IPS-20b (cell line): Measurements from ENCODE around the gene DCC.

Source experiments
- H3K27ac ChIP-seq: one replicate; pipeline ENCODE4 v1.5.1; 2013; ENCODE audit warnings: low read length
- H3K27me3 ChIP-seq: 2 replicates; pipeline ENCODE4 v1.6.1; 2013; ENCODE audit warnings: mild to moderate bottlenecking, low read length, inconsistent platforms; ENCODE audit not compliant: insufficient read depth
- H3K36me3 ChIP-seq: 2 replicates; pipeline ENCODE4 v1.6.1; 2013; ENCODE audit warnings: low read depth, mild to moderate bottlenecking, inconsistent platforms, low read length, moderate library complexity; ENCODE audit not compliant: insufficient read depth
- H3K4me1 ChIP-seq: 2 replicates; pipeline ENCODE4 v1.6.1; 2013; ENCODE audit warnings: mild to moderate bottlenecking, control low read depth, inconsistent platforms, low read length, moderate library complexity; ENCODE audit not compliant: insufficient read depth
- H3K4me3 ChIP-seq: 2 replicates; pipeline ENCODE4 v1.5.1; 2013; ENCODE audit warnings: mild to moderate bottlenecking, low read length, inconsistent platforms
- H3K9ac ChIP-seq: 2 replicates; pipeline ENCODE4 v1.6.1; 2013; ENCODE audit warnings: low read depth, mild to moderate bottlenecking, inconsistent platforms, low read length, moderate library complexity
- H3K9me3 ChIP-seq: 2 replicates; pipeline ENCODE4 v1.6.1; 2013; ENCODE audit warnings: mild to moderate bottlenecking, low read depth, low read length, inconsistent platforms; ENCODE audit not compliant: insufficient read depth

DCC gene

GRCh38 chr18:52948868-52949444, 609.0 kb downstream of the DCC start:
- H3K4me3 ChIP-seq, result no peak overlapping the region
- H3K9ac ChIP-seq, result no peak overlapping the region
- H3K4me1 ChIP-seq, result no peaks in the 10 kb centered on the region
- no peaks in the 10 kb centered on the region for H3K36me3 ChIP-seq
- H3K9me3 ChIP-seq, result no peaks in the 10 kb centered on the region
- H3K27ac ChIP-seq, result no peak overlapping the region
- H3K27me3 ChIP-seq, result no peaks in the 10 kb centered on the region

- H3K9ac ChIP-seq, result no peak overlapping the region
- H3K36me3 ChIP-seq, result no peaks in the 10 kb centered on the region
- H3K9me3 ChIP-seq, result no peaks in the 10 kb centered on the region
- no peaks in the 10 kb centered on the region for H3K4me1 ChIP-seq
- no peak overlapping the region for H3K27ac ChIP-seq
- H3K4me3 ChIP-seq, result no peak overlapping the region
- no peaks in the 10 kb centered on the region for H3K27me3 ChIP-seq
Observed at GRCh38 chr18:52950155-52950554, 610.2 kb downstream of the DCC start.

- no peaks in the 10 kb centered on the region for H3K9me3 ChIP-seq
- H3K27ac ChIP-seq, result no peak overlapping the region
- H3K27me3 ChIP-seq, result no peaks in the 10 kb centered on the region
- no peak overlapping the region for H3K9ac ChIP-seq
- H3K4me3 ChIP-seq, result no peak overlapping the region
- H3K4me1 ChIP-seq, result no peaks in the 10 kb centered on the region
- no peaks in the 10 kb centered on the region for H3K36me3 ChIP-seq
Observed at GRCh38 chr18:52953387-52953786, 613.4 kb downstream of the DCC start.

- H3K4me3 ChIP-seq, result no peak overlapping the region
- H3K9me3 ChIP-seq, result no peaks in the 10 kb centered on the region
- H3K36me3 ChIP-seq, result no peaks in the 10 kb centered on the region
- no peaks in the 10 kb centered on the region for H3K27me3 ChIP-seq
- no peak overlapping the region for H3K9ac ChIP-seq
- no peak overlapping the region for H3K27ac ChIP-seq
- no peaks in the 10 kb centered on the region for H3K4me1 ChIP-seq
Observed at GRCh38 chr18:52963481-52963880, 623.5 kb downstream of the DCC start.

- Histone ChIP-seq H3K27ac (no peak overlapping the region), H3K9me3 (no peaks in the 10 kb centered on the region), H3K9ac (no peak overlapping the region), H3K36me3 (no peaks in the 10 kb centered on the region), H3K4me1 (no peaks in the 10 kb centered on the region), H3K27me3 (no peaks in the 10 kb centered on the region), H3K4me3 (no peak overlapping the region)
Observed at GRCh38 chr18:52970686-52971085, 630.7 kb downstream of the DCC start.

- H3K27ac ChIP-seq, result no peak overlapping the region
- H3K36me3 ChIP-seq, result no peaks in the 10 kb centered on the region
- no peak overlapping the region for H3K9ac ChIP-seq
- H3K27me3 ChIP-seq, result no peaks in the 10 kb centered on the region
- no peaks in the 10 kb centered on the region for H3K9me3 ChIP-seq
- no peaks in the 10 kb centered on the region for H3K4me1 ChIP-seq
- H3K4me3 ChIP-seq, result no peak overlapping the region
Observed at GRCh38 chr18:52971097-52971496, 631.1 kb downstream of the DCC start.

GRCh38 chr18:52979892-52980291, 639.9 kb downstream of the DCC start:
- H3K4me3 ChIP-seq, result no peak overlapping the region
- H3K27ac ChIP-seq, result no peak overlapping the region
- no peaks in the 10 kb centered on the region for H3K9me3 ChIP-seq
- H3K4me1 ChIP-seq, result no peaks in the 10 kb centered on the region
- no peaks in the 10 kb centered on the region for H3K27me3 ChIP-seq
- no peaks in the 10 kb centered on the region for H3K36me3 ChIP-seq
- no peak overlapping the region for H3K9ac ChIP-seq

- Histone ChIP-seq H3K4me3 (no peak overlapping the region), H3K36me3 (no peaks in the 10 kb centered on the region), H3K4me1 (no peaks in the 10 kb centered on the region), H3K27ac (no peak overlapping the region), H3K9me3 (no peaks in the 10 kb centered on the region), H3K27me3 (no peaks in the 10 kb centered on the region), H3K9ac (no peak overlapping the region)
Observed at GRCh38 chr18:52991246-52991645, 651.2 kb downstream of the DCC start.

- Histone ChIP-seq H3K9ac (no peak overlapping the region), H3K27me3 (no peaks in the 10 kb centered on the region), H3K4me3 (no peak overlapping the region), H3K4me1 (no peaks in the 10 kb centered on the region), H3K9me3 (no peaks in the 10 kb centered on the region), H3K27ac (no peak overlapping the region), H3K36me3 (no peaks in the 10 kb centered on the region)
Observed at GRCh38 chr18:52992041-52992440, 652.0 kb downstream of the DCC start.

GRCh38 chr18:52995875-52996274, 655.9 kb downstream of the DCC start:
- Histone ChIP-seq H3K9ac (no peak overlapping the region), H3K27me3 (no peaks in the 10 kb centered on the region), H3K27ac (no peak overlapping the region), H3K9me3 (no peaks in the 10 kb centered on the region), H3K4me1 (no peaks in the 10 kb centered on the region), H3K4me3 (no peak overlapping the region), H3K36me3 (no peaks in the 10 kb centered on the region)

- Histone ChIP-seq H3K27me3 (no peaks in the 10 kb centered on the region), H3K9me3 (no peaks in the 10 kb centered on the region)
Observed at GRCh38 chr18:52999633-53000032, 659.6 kb downstream of the DCC start.

GRCh38 chr18:53004798-53005197, 664.8 kb downstream of the DCC start:
- H3K9ac ChIP-seq, result no peak overlapping the region
- no peaks in the 10 kb centered on the region for H3K27me3 ChIP-seq
- no peak overlapping the region for H3K27ac ChIP-seq
- H3K9me3 ChIP-seq, result no peaks in the 10 kb centered on the region
- H3K4me3 ChIP-seq, result no peak overlapping the region
- no peaks in the 10 kb centered on the region for H3K4me1 ChIP-seq
- no peaks in the 10 kb centered on the region for H3K36me3 ChIP-seq

More at GRCh38 chr18:52999633-53000032, 659.6 kb downstream of the DCC start:
- no peak overlapping the region for H3K4me3 ChIP-seq
- H3K36me3 ChIP-seq, result no peaks in the 10 kb centered on the region
- H3K27ac ChIP-seq, result no peak overlapping the region
- H3K9ac ChIP-seq, result no peak overlapping the region
- H3K4me1 ChIP-seq, result no peaks in the 10 kb centered on the region
